Measurements from ENCODE around the gene FAM241B. TPM values are rescaled to one million over a fixed set of nuclear protein-coding genes. Genes with fewer than 3 reads are reported as not detected.

FAM241B gene
- total RNA-seq, 1 experiment from 2014 or later: 18.0 TPM

GRCh38 chr10:69640196-69640980 lies 10.3 kb downstream of the FAM241B start:
- TF ChIP-seq SP1 (IDR thresholded peaks at IDR 0.05; ENCODE audit: low read depth) (no peak), SRF (IDR thresholded peaks at IDR 0.05; ENCODE audit: low read depth) (no peak), EZH2 (IDR thresholded peaks at IDR 0.05) (no peak), SIN3A (IDR thresholded peaks at IDR 0.05; ENCODE audit: low read depth) (no peak), EZH2phosphoT487 (IDR thresholded peaks at IDR 0.05; ENCODE audit: borderline replicate concordance) (no peak), MAX (IDR thresholded peaks at IDR 0.05) (no peak), ZBTB33 (IDR thresholded peaks at IDR 0.05; ENCODE audit: extremely low read depth, insufficient replicate concordance, low read length) (no peak), CTCF (IDR thresholded peaks at IDR 0.05 in 2 of 3, conservative IDR thresholded peaks at IDR 0.05 in 1 of 3; ENCODE audit: borderline replicate concordance in 1 of 3, insufficient read depth in 1 of 3, low read depth in 2 of 3, low read length in 2 of 3) (no peak), RAD21 (IDR thresholded peaks at IDR 0.05; ENCODE audit: low read depth) (no peak), ATF3 (IDR thresholded peaks at IDR 0.05) (no peak), EGR1 (IDR thresholded peaks at IDR 0.05; ENCODE audit: low read depth) (no peak), REST (IDR thresholded peaks at IDR 0.05; ENCODE audit: low read depth) (no peak), TCF7L2 (IDR thresholded peaks at IDR 0.05; ENCODE audit: borderline replicate concordance, extremely low read depth, insufficient read depth, insufficient read length) (no peak), JUND (IDR thresholded peaks at IDR 0.05) (no peak), CEBPB (IDR thresholded peaks at IDR 0.05; ENCODE audit: low read depth) (no peak), POLR2A (IDR thresholded peaks at IDR 0.05; ENCODE audit: borderline replicate concordance, extremely low read depth, insufficient read depth, insufficient read length) (no peak)
- Histone ChIP-seq H2AFZ (ENCODE audit: low read depth, low read length, poor library complexity, severe bottlenecking) (no peak overlapping the region), H3K27ac (ENCODE audit: low read depth, low read length) (no peak overlapping the region), H3K4me1 (ENCODE audit: control insufficient read depth in 1 of 2, insufficient read depth in 2 of 2, low read length in 2 of 2) (peaks cover 4 to 10% of the 10 kb centered on the region in 2 experiments), H3K4me2 (ENCODE audit: low read length) (no peak overlapping the region), H3K79me2 (ENCODE audit: insufficient read depth, low read length) (no peaks in the 10 kb centered on the region), H3K4me3 (replicated peaks in 1 of 2; ENCODE audit: low read depth in 1 of 2, low read length in 2 of 2) (no peak overlapping the region), H3K9me3 (ENCODE audit: control insufficient read depth in 1 of 2, insufficient read depth in 1 of 2, low read depth in 1 of 2, low read length in 2 of 2) (no peaks in the 10 kb centered on the region), H3K27me3 (ENCODE audit: insufficient read depth, low read length) (no peaks in the 10 kb centered on the region), H3K9ac (ENCODE audit: low read length) (no peak overlapping the region), H3K9me2 (ENCODE audit: insufficient read depth) (no peaks in the 10 kb centered on the region), H3K36me3 (ENCODE audit: control insufficient read depth in 1 of 2, insufficient read depth in 2 of 2, low read length in 2 of 2) (no peaks in the 10 kb centered on the region), H4K20me1 (ENCODE audit: insufficient read depth) (no peaks in the 10 kb centered on the region)
- RAD21 ChIA-PET (ENCODE audit: low non-redundant PET in 1 of 2, low total read pairs in 2 of 2, uncharacterized antibody in 2 of 2, unreplicated experiment in 2 of 2): interaction anchor here in 1 of 2 experiments (0.6 kb wide), 1 partner anchor 216 kb away, joined by 3 read pairs; no protein-coding TSS in a partner anchor
- intact Hi-C loops (cut with micrococcal nuclease): loop anchor here (5.0 kb wide), 1 partner anchor 272 kb away; no protein-coding TSS in a partner anchor
- POLR2A ChIA-PET: interaction anchor here (0.5 kb wide), 1 partner anchor 561 kb away, joined by 3 read pairs; no protein-coding TSS in a partner anchor
- ATAC-seq: no peak
- DNase-seq (ENCODE audit: low read depth, low spot score): no peak
- CTCF ChIA-PET: interaction anchor here (1.6 to 9.3 kb wide), 3 partner anchors 76 to 232 kb away, joined by 5 to 102 read pairs (median 29); no protein-coding TSS in a partner anchor
- no TSS peak for BruUV-seq (replicated peaks)

Measured in HCT116 (cell line).